Fibroblast of lung (primary cell): ENCODE results near the gene FITM2.

ENCODE experiments used
- EZH2 ChIP-seq: IDR thresholded peaks from 2 replicates; pipeline ENCODE4 v1.5.1; 2012; ENCODE audit warnings: low read length, control low read depth, mild to moderate bottlenecking; ENCODE audit errors: missing control alignments
- TF ChIP-seq, protein P1 (sequence below), 2 donors: IDR thresholded peaks in 1 of 2; conservative IDR thresholded peaks in 1 of 2; 1 replicate in 1 of 2; 2 replicates in 1 of 2; pipeline ENCODE4 v1.5.1; 2011 to 2012; ENCODE audit warnings: low read length in 2 of 2, control low read depth in 1 of 2, inconsistent platforms in 1 of 2, low read depth in 1 of 2, mild to moderate bottlenecking in 1 of 2

DNA sequence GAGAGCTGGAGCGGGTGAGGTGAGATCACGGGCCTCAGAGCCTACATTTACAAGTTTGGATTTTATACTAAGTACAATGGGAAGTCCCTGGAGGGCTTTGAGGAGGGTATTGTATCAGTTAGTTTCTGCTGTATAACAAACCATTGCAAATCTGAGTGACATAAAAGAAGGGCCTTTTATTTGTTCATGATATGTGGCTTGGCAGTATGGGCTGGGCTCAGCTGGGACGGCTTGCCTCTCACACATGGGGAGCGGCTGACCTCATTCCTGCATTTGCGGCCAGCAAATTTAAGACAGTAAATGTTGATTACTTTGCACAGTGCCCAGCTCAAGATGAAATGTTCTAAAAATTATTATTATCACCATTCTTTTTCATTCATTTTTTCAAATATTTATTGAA is 42.2 kb downstream of the FITM2 start:
- TF ChIP-seq, protein P1, sequence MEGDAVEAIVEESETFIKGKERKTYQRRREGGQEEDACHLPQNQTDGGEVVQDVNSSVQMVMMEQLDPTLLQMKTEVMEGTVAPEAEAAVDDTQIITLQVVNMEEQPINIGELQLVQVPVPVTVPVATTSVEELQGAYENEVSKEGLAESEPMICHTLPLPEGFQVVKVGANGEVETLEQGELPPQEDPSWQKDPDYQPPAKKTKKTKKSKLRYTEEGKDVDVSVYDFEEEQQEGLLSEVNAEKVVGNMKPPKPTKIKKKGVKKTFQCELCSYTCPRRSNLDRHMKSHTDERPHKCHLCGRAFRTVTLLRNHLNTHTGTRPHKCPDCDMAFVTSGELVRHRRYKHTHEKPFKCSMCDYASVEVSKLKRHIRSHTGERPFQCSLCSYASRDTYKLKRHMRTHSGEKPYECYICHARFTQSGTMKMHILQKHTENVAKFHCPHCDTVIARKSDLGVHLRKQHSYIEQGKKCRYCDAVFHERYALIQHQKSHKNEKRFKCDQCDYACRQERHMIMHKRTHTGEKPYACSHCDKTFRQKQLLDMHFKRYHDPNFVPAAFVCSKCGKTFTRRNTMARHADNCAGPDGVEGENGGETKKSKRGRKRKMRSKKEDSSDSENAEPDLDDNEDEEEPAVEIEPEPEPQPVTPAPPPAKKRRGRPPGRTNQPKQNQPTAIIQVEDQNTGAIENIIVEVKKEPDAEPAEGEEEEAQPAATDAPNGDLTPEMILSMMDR (conservative IDR thresholded peaks at IDR 0.05 in 1 of 2, IDR thresholded peaks at IDR 0.05 in 1 of 2; ENCODE audit: low read depth in 1 of 2, low read length in 2 of 2): no peak
- TF ChIP-seq EZH2: no peak
